Stimulated activated CD4-positive, alpha-beta T cell treated with anti-CD3 and anti-CD28 coated beads, TNF-alpha, amount 100 ng/mL, for 48 hours (primary cell): ENCODE data around the gene GASK1B.

ENCODE experiments used
- DNase-seq, 3 donors: peaks; one replicate each; pipeline ENCODE4 v3.0.0-alpha.2; 2020; ENCODE audit warnings: low read depth in 3 of 3

GASK1B gene

GRCh38 chr4:158172261-158173258 lies at the start of gene GASK1B:
GASK1B (minus strand) TSS chr4:158173025; CDS start chr4:158171375, 1,650 bp downstream.
- DNase-seq: no peak

GRCh38 chr4:158219623-158220022 lies 46.8 kb upstream of the GASK1B start:
- DNase-seq: no peak

- no peak for DNase-seq
Observed at GRCh38 chr4:158217763-158218162, 44.9 kb upstream of the GASK1B start.

GRCh38 chr4:158214856-158215255 lies 42.0 kb upstream of the GASK1B start:
- no peak for DNase-seq

- no peak for DNase-seq
Observed at GRCh38 chr4:158213466-158213865, 40.6 kb upstream of the GASK1B start.

GRCh38 chr4:158211222-158211621 lies 38.4 kb upstream of the GASK1B start:
- DNase-seq: no peak

- peak; percentile 15 to 34 (median 32) for DNase-seq
Observed at GRCh38 chr4:158209825-158210807, 37.3 kb upstream of the GASK1B start, which contains the start of gene TMEM144. TMEM144 (plus strand) TSS chr4:158210486; CDS start chr4:158212668, 2,182 bp downstream.

GRCh38 chr4:158208963-158209640 lies 36.3 kb upstream of the GASK1B start:
- DNase-seq: no peak

GRCh38 chr4:158203929-158204328 lies 31.1 kb upstream of the GASK1B start:
- DNase-seq: no peak

- no peak for DNase-seq
Observed at GRCh38 chr4:158203436-158203835, 30.6 kb upstream of the GASK1B start.

GRCh38 chr4:158202481-158202880 lies 29.7 kb upstream of the GASK1B start:
- DNase-seq: no peak

- no peak for DNase-seq
Observed at GRCh38 chr4:158201876-158202275, 29.1 kb upstream of the GASK1B start.

- DNase-seq: no peak
Observed at GRCh38 chr4:158201322-158201721, 28.5 kb upstream of the GASK1B start.

- no peak for DNase-seq
Observed at GRCh38 chr4:158200214-158200613, 27.4 kb upstream of the GASK1B start.

GRCh38 chr4:158197194-158197776 lies 24.5 kb upstream of the GASK1B start:
- DNase-seq: no peak

- no peak for DNase-seq
Observed at GRCh38 chr4:158195297-158195696, 22.5 kb upstream of the GASK1B start.

- no peak for DNase-seq
Observed at GRCh38 chr4:158193171-158193749, 20.4 kb upstream of the GASK1B start.

- no peak for DNase-seq
Observed at GRCh38 chr4:158192439-158193158, 19.8 kb upstream of the GASK1B start.

- DNase-seq: no peak
Observed at GRCh38 chr4:158190718-158191117, 17.9 kb upstream of the GASK1B start.

GRCh38 chr4:158189422-158189821 lies 16.6 kb upstream of the GASK1B start:
- DNase-seq: no peak
